DND-41 (cell line): ENCODE measurements around the gene PSMD2.

Source experiments
- ATAC-seq: fragments of 200-7000 bp; cut with Tn5 transposase; 3 replicates; pipeline ENCODE4 v1.9.1; 2021; ENCODE audit warnings: low read depth; ENCODE audit not compliant: insufficient read depth
- DNase-seq: peaks from one replicate; pipeline ENCODE4 v3.0.0-alpha.2; 2020
- H2AFZ ChIP-seq: 2 replicates; pipeline ENCODE4 v1.6.0; 2012; ENCODE audit warnings: low read depth, low read length
- H3K27ac ChIP-seq: 2 replicates; pipeline ENCODE4 v1.5.1; 2012; ENCODE audit warnings: low read length, inconsistent platforms
- H3K27me3 ChIP-seq: fragments of 200-600 bp; sonication (generic); 2 replicates; pipeline ENCODE4 v1.6.0; 2012; ENCODE audit warnings: low read length, mild to moderate bottlenecking, inconsistent platforms; ENCODE audit not compliant: insufficient read depth, poor library complexity
- H3K36me3 ChIP-seq: 2 replicates; pipeline ENCODE4 v1.5.1; 2012; ENCODE audit warnings: low read length, inconsistent platforms; ENCODE audit not compliant: insufficient read depth
- H3K4me1 ChIP-seq: 2 replicates; pipeline ENCODE4 v1.5.1; 2012; ENCODE audit warnings: mild to moderate bottlenecking, low read length; ENCODE audit not compliant: insufficient read depth
- H3K4me2 ChIP-seq: 2 replicates; pipeline ENCODE4 v1.6.0; 2012; ENCODE audit warnings: mild to moderate bottlenecking, moderate library complexity, low read length, inconsistent platforms; ENCODE audit not compliant: insufficient read depth
- H3K4me3 ChIP-seq, 2 experiments: fragments of 200-600 bp in 1 of 2; shearing (Covaris generic) in 1 of 2; 2 replicates each; pipeline ENCODE4 v1.5.1; 2012 to 2016; ENCODE audit warnings: inconsistent platforms in 2 of 2, low read length in 2 of 2, mild to moderate bottlenecking in 2 of 2, low read depth in 1 of 2, moderate library complexity in 1 of 2
- H3K79me2 ChIP-seq: 2 replicates; pipeline ENCODE4 v1.6.0; 2012; ENCODE audit warnings: low read length, inconsistent platforms; ENCODE audit not compliant: insufficient read depth
- H3K9ac ChIP-seq: 2 replicates; pipeline ENCODE4 v1.6.0; 2012; ENCODE audit warnings: low read depth, mild to moderate bottlenecking, inconsistent platforms, low read length, moderate library complexity
- H3K9me3 ChIP-seq: 2 replicates; pipeline ENCODE4 v1.5.1; 2012; ENCODE audit warnings: low read length, moderate library complexity, mild to moderate bottlenecking, inconsistent platforms; ENCODE audit not compliant: insufficient read depth, severe bottlenecking
- H4K20me1 ChIP-seq: 2 replicates; pipeline ENCODE4 v1.6.0; 2012; ENCODE audit warnings: low read length; ENCODE audit not compliant: insufficient read depth
- EZH2 ChIP-seq: IDR thresholded peaks from 3 replicates; pipeline ENCODE4 v1.6.1; 2012; ENCODE audit warnings: borderline replicate concordance, low read depth, mild to moderate bottlenecking, moderate library complexity, low read length, inconsistent platforms; ENCODE audit not compliant: severe bottlenecking
- TF ChIP-seq, protein P1 (sequence below): IDR thresholded peaks from 2 replicates; pipeline ENCODE4 v1.5.1; 2012; ENCODE audit warnings: borderline replicate concordance, low read length, moderate library complexity, mild to moderate bottlenecking; ENCODE audit not compliant: poor library complexity, severe bottlenecking; ENCODE audit errors: extremely low read depth

PSMD2 gene

DNA sequence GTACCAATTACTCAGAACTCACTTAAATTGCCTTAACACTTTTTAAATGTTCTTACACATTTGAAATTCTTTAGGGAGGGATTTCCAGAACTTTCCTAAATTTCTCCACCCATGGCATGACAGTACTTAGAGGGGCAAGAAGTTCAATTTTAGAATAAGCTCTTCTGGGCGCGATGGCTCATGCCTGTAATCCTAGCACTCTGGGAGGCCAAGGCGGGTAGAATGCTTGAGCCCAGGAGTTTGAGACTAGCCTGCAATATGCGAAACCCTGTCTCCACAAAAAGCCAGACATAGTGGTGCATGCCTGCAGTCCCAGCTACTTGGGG is 49.0 kb downstream of the PSMD2 start:
- Histone ChIP-seq H3K27me3 (no peaks in the 10 kb centered on the region), H3K4me1 (no peaks in the 10 kb centered on the region), H3K36me3 (peaks cover 3% of the 10 kb centered on the region; the same call in 1 of the 2 replicates)

DNA sequence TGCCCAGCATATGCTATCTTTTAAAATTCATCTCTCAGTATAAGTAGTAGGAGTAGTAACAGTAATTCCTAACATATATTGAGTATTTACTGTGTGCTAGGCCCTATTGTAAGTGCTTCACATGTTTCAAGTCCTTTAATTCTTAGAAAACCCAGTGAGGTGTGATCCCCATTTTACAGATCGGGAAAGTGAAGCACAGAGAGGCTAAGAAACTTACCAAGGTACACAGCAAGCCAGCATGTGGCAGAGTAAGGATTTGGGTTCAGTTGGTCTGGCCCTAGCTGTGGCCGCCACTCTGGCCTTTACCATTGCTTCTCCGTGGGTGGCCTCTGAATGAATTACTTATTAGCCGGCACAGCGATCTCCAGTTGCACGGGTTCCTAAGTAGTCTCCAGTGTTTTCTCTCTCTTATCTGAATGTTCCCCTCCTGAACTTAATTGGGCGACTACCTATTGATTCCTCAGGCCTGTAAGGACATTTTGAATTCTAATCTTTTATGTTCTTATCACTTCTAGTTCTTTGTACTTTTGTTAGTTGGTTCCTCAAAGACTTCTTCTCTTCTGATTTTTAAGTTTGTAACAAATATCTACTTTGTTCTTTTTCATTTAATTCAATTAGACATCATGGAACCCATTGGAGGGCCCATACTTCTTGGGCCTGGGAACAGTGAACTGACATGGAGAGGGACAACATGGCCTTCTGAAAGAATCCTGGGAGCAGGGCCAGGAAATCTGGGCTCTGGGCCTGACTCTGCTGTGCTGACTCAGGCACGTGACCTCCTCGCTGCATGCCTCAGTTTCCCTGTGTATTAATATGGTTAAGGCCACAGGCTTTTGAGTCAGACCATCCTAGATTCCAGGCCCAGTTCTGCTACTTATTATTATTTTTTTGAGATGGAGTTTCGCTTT is 50.8 kb downstream of the PSMD2 start:
- H3K4me1 ChIP-seq = no peaks in the 10 kb centered on the region

More for the DNA sequence above, 49.0 kb downstream of the PSMD2 start:
- no peak overlapping the region for H2AFZ ChIP-seq
- H4K20me1 ChIP-seq = no peaks in the 10 kb centered on the region
- no peak overlapping the region for H3K27ac ChIP-seq
- no peak for DNase-seq
- H3K9me3 ChIP-seq = no peaks in the 10 kb centered on the region
- no peak overlapping the region for H3K9ac ChIP-seq
- no peak overlapping the region for H3K4me3 ChIP-seq
- H3K4me2 ChIP-seq = no peak overlapping the region
- no peak for TF ChIP-seq EZH2
- TF ChIP-seq, protein P1, sequence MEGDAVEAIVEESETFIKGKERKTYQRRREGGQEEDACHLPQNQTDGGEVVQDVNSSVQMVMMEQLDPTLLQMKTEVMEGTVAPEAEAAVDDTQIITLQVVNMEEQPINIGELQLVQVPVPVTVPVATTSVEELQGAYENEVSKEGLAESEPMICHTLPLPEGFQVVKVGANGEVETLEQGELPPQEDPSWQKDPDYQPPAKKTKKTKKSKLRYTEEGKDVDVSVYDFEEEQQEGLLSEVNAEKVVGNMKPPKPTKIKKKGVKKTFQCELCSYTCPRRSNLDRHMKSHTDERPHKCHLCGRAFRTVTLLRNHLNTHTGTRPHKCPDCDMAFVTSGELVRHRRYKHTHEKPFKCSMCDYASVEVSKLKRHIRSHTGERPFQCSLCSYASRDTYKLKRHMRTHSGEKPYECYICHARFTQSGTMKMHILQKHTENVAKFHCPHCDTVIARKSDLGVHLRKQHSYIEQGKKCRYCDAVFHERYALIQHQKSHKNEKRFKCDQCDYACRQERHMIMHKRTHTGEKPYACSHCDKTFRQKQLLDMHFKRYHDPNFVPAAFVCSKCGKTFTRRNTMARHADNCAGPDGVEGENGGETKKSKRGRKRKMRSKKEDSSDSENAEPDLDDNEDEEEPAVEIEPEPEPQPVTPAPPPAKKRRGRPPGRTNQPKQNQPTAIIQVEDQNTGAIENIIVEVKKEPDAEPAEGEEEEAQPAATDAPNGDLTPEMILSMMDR = no peak
- no peak for ATAC-seq
- no peaks in the 10 kb centered on the region for H3K79me2 ChIP-seq

DNA sequence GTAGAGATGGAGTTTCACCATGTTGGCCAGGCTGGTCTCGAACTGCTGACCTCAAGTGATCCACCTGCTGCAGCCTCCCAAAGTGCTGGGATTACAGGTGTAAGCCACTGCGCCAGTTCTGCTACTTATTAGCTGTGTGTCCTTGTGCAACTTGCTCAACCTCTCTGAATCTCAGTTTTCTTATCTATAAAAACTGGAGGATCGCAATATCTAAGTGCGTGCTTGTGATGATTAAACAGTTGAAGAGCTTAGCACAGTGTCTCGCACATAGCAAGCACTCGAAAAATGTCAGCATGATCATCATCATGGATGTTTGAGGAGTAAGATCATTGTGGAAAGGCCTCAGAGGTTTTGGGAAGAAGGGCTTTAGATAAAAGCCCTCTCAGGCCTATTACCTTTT is 51.6 kb downstream of the PSMD2 start:
- Histone ChIP-seq H3K9me3 (no peaks in the 10 kb centered on the region), H4K20me1 (peaks cover 8% of the 10 kb centered on the region; the same call in 1 of the 2 replicates), H3K27ac (no peak overlapping the region), H3K4me1 (no peaks in the 10 kb centered on the region), H3K4me3 (no peak overlapping the region), H3K36me3 (peaks cover 11% of the 10 kb centered on the region), H3K4me2 (no peak overlapping the region), H3K27me3 (no peaks in the 10 kb centered on the region), H3K9ac (no peak overlapping the region), H2AFZ (no peak overlapping the region), H3K79me2 (no peaks in the 10 kb centered on the region)
- TF ChIP-seq, protein P1 = no peak
- no peak for TF ChIP-seq EZH2
- DNase-seq = no peak
- ATAC-seq = no peak

More for the DNA sequence above, 50.8 kb downstream of the PSMD2 start:
- H3K36me3 ChIP-seq = peaks cover 6% of the 10 kb centered on the region; the same call in 1 of the 2 replicates
- no peaks in the 10 kb centered on the region for H3K27me3 ChIP-seq
- TF ChIP-seq EZH2 = no peak
- TF ChIP-seq, protein P1 = no peak
- H3K79me2 ChIP-seq = no peaks in the 10 kb centered on the region
- H2AFZ ChIP-seq = no peak overlapping the region
- no peak overlapping the region for H3K9ac ChIP-seq
- ATAC-seq (no peak), DNase-seq (no peak)
- H4K20me1 ChIP-seq = peaks cover 8% of the 10 kb centered on the region; the same call in 1 of the 2 replicates
- H3K27ac ChIP-seq = no peak overlapping the region
- no peaks in the 10 kb centered on the region for H3K9me3 ChIP-seq
- H3K4me2 ChIP-seq = no peak overlapping the region
- no peak overlapping the region for H3K4me3 ChIP-seq
